GM12865 (cell line): ENCODE measurements around the gene HSD17B1.

Experiments
- DNase-seq: peaks from one replicate; pipeline ENCODE4 v3.0.0; 2010; ENCODE audit warnings: low read depth
- H3K4me3 ChIP-seq: 2 replicates; pipeline ENCODE4 v1.5.1; 2011; ENCODE audit warnings: mild to moderate bottlenecking, low read depth, low read length, control low read depth
- TF ChIP-seq, protein P1 (sequence below): IDR thresholded peaks from 2 replicates; pipeline ENCODE4 v1.5.1; 2011; ENCODE audit warnings: low read length, control low read depth, low read depth, inconsistent platforms; ENCODE audit not compliant: insufficient read depth; ENCODE audit errors: missing control alignments

Gene HSD17B1

GRCh38 chr17:42522798-42523278, 29.9 kb upstream of the HSD17B1 start:
- no peak for DNase-seq
- TF ChIP-seq, protein P1, sequence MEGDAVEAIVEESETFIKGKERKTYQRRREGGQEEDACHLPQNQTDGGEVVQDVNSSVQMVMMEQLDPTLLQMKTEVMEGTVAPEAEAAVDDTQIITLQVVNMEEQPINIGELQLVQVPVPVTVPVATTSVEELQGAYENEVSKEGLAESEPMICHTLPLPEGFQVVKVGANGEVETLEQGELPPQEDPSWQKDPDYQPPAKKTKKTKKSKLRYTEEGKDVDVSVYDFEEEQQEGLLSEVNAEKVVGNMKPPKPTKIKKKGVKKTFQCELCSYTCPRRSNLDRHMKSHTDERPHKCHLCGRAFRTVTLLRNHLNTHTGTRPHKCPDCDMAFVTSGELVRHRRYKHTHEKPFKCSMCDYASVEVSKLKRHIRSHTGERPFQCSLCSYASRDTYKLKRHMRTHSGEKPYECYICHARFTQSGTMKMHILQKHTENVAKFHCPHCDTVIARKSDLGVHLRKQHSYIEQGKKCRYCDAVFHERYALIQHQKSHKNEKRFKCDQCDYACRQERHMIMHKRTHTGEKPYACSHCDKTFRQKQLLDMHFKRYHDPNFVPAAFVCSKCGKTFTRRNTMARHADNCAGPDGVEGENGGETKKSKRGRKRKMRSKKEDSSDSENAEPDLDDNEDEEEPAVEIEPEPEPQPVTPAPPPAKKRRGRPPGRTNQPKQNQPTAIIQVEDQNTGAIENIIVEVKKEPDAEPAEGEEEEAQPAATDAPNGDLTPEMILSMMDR: no peak
- no peak overlapping the region for H3K4me3 ChIP-seq

DNA sequence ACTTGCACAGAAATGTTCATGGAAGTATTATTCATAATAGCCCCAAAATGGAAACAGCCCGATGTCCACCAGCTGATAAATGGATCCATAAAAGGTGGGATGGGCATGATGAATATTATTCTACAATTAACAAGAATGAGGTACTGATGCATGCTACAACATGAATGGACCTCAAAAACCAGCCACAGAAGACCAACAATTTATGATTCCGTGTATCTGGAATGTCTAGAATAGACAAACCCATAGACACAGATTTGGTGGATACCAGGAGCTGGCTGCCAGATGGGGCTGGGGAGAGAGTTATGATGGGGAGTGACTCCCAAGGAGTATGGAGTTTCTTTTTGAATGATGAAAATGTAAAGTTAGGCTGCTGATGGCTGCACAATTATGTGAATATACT, 27.5 kb upstream of the HSD17B1 start:
- H3K4me3 ChIP-seq: no peak overlapping the region
- no peak for DNase-seq
- TF ChIP-seq, protein P1: no peak

DNA sequence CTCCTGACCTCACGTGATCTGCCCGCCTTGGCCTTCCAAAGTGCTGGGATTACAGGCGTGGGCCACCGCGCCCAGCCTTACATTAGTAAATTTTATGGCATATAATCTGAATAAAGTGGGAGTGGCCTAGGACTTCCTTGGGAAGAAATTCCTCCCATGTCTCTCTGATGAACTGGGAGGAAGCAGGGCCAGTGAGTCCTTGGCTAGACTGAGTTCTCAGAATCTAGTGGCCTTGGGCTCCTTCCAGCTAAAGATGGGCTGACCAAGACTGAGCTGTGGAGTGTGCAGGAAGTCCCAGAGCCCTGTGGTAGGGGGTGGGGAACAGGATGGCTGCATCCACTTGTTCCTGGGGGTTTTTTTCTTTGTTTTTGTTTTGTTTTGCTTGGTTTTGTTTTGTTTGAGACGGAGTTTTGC, 26.7 kb upstream of the HSD17B1 start:
- TF ChIP-seq, protein P1: no peak
- no peak overlapping the region for H3K4me3 ChIP-seq
- DNase-seq: no peak

DNA sequence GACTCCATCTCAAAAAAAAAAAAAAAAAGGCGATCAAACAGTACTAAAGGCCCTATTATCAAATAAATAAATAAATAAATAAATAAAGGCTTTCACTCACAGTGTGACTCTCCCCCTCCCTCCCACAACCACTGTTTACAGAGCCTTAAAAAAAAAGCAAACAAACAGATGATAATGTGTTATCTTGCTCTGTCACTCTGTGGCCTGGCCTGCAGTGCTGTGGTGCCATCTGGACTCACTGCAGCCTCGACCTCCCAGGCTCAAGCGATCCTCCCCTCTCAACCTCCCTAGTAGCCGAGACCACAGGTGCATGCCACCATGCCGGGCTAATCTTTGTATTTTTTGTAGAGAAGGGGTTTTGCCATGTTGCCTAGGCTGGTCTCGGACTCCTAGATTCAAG, 24.8 kb upstream of the HSD17B1 start:
- no peak for DNase-seq
- H3K4me3 ChIP-seq: no peak overlapping the region
- TF ChIP-seq, protein P1: no peak

GRCh38 chr17:42529061-42529460, 23.7 kb upstream of the HSD17B1 start:
- no peak for DNase-seq
- H3K4me3 ChIP-seq: no peak overlapping the region
- TF ChIP-seq, protein P1: no peak

GRCh38 chr17:42530952-42531454, 21.7 kb upstream of the HSD17B1 start:
- no peak overlapping the region for H3K4me3 ChIP-seq
- no peak for DNase-seq
- TF ChIP-seq, protein P1: no peak
